ENCODE measurements around the gene PMPCA.

PMPCA gene

DNA sequence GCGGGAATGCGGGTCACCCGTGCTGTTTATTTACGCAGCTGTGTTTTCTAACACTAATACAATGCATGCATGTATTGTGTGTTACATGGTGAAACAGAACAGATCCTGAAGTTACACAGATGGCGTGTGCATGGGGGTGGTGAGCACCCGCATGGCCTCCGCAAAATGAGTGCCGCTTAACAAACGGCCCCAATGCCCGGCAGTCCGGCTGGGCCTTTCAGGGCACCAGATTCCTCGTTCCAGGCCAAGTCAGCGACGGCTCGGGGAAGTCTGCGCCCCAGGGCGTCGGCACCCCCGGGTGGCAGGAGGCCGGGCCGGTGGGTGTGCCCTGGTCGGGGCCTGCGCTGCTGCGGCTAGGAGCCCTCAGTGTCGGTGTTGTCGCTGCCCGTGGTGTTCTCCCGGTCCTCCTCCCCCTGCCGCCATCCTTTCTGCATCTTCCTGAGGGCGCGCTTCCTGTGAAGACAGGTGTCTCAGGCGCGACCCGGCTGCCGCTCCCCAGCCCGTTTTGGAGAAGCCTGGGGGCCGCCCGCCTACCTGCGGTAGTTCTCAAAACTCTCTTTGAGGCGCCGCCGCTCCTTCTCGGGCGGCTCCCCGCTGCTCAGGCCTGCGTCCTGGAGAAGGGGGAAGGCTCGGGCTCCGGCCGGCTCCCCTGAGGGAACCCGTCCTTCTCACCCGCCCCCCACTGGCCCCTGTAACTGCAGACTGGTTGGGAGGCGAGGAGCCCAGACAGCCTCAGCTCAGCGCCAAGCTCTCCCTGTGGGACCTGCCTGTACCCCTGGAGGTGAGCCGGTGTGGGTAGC, 46.3 kb upstream of the PMPCA start:
- TF ChIP-seq, protein P1, sequence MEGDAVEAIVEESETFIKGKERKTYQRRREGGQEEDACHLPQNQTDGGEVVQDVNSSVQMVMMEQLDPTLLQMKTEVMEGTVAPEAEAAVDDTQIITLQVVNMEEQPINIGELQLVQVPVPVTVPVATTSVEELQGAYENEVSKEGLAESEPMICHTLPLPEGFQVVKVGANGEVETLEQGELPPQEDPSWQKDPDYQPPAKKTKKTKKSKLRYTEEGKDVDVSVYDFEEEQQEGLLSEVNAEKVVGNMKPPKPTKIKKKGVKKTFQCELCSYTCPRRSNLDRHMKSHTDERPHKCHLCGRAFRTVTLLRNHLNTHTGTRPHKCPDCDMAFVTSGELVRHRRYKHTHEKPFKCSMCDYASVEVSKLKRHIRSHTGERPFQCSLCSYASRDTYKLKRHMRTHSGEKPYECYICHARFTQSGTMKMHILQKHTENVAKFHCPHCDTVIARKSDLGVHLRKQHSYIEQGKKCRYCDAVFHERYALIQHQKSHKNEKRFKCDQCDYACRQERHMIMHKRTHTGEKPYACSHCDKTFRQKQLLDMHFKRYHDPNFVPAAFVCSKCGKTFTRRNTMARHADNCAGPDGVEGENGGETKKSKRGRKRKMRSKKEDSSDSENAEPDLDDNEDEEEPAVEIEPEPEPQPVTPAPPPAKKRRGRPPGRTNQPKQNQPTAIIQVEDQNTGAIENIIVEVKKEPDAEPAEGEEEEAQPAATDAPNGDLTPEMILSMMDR (conservative IDR thresholded peaks at IDR 0.05): no peak; the same call in 1 of the 2 replicates
- H3K27ac ChIP-seq: peak overlapping the region; percentile 93

DNA sequence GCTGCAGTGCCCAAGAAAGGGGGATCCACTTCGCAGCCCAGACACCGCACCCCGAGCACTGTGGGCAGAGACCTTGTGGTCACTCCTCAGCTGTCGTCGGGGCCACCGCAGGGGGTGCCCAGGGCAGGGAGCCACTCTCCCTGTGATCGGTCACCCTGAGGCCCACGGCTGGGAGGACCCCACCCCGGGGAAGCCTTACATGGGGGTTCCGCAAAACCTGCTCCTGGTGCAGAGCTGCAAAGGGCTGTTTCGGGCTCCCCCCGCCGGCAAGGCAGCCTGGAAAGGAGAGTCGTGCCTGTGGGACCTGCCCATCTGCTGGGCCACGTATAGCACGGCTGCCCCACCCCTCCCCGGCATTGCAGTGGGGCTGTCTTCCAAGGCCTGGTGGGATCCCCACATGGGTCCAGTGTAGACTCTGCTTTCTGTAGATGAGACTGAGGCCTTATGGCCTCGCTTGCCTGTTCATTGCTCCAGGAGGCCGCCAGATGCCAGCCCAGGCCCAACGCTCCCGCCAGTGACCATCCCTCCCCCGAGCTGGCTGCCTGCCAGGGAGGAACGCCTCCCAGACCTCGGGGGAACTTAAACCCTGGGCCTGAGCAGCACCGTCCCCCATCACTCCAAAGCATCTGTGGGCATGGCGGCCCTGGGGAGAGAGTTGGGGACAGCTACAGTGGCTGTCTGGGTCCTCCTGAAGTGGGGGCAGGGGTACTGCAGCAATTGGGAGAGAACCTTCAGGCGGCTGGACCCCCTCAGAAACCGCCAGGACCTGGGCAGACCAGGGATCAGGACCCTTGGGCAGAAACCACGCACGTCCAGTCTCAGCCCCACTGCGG, 45.3 kb upstream of the PMPCA start:
- TF ChIP-seq, protein P1 (conservative IDR thresholded peaks at IDR 0.05): no peak
- H3K27ac ChIP-seq: no peak overlapping the region

DNA sequence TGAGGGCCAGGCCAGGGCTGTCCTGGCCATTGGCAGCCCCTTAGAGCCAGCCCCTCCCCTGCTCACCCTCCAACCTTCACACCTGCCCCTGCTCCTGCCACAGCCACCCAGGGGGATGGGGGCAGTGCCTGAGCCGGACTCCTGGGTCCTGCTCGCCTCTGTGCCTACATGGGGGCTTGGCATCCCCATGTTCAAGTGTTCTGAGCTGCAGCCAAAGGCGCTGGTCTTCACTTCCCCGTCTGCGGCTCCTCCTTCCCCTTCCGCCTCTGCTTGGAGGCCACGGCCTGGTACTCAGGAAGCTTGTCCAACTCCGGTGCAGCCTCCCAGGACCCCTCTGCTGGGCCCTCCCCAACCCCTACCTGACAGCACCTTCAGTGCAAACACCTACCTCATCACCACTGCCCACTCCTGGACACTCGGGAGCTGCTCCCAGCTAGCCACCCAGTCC, 44.7 kb upstream of the PMPCA start:
- H3K27ac ChIP-seq: no peak overlapping the region
- TF ChIP-seq, protein P1 (conservative IDR thresholded peaks at IDR 0.05): no peak

DNA sequence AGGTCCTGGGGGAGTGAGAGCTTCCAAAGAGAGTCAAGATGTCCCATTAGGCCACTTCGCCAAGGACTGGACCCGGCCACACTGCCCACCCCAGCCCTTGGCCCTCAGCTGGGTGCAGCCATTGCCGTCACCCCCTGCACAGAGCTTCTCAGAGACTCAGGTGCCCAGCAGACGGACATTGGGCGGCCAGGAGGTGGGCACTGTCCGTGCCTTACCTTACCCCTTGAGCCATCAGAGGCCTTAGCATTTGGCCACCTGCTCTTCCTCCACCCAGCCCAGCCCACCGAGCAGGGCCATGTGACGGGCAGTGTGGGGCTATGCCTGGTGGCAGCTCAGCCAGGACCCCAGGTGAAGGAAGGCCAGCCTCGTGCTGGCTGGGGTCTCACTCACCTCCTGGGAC, 43.6 kb upstream of the PMPCA start:
- H3K27ac ChIP-seq: no peak overlapping the region
- TF ChIP-seq, protein P1 (conservative IDR thresholded peaks at IDR 0.05): no peak

DNA sequence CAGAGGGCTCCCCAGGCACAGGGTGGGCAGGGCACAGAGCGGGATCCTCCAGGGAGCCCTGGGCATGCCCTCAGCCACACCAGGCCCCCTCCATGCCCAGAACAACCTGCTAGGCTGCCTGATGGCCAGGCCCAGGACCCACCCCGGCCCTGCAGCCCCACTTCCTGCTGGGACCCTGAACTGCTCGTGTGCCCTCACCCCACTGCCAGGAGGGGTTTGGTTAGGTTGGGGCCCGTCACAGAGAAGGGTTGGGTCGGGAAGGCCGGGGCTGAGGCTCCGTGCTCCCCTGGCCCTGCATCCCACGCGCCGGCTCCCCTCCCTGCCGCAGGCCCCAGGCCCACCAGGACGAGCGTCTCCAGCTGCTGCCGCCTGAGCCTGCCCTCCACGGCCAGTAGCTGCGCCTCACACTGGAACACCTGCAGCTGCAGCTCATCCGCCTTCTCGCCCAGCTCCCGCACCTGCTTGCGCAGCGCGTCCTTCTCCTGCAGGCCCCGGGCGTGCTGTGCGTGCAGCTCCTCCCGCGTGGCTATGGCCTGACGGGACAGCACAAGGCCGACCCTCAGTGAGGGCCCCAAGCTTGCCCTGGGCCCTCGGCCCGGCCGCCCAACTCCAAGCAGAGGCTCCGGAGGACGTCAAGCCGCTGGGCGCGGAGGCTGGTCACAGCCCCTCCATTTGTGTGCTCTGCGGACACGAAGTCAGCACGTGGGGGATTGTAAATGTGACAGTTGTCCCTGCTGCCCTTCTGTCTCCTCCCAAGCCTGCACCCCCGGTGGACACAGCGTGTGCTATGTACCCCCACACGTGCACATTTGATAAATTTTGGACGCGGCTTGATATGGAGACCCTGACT, 42.9 kb upstream of the PMPCA start:
- TF ChIP-seq, protein P1 (conservative IDR thresholded peaks at IDR 0.05): no peak
- no peak overlapping the region for H3K27ac ChIP-seq

DNA sequence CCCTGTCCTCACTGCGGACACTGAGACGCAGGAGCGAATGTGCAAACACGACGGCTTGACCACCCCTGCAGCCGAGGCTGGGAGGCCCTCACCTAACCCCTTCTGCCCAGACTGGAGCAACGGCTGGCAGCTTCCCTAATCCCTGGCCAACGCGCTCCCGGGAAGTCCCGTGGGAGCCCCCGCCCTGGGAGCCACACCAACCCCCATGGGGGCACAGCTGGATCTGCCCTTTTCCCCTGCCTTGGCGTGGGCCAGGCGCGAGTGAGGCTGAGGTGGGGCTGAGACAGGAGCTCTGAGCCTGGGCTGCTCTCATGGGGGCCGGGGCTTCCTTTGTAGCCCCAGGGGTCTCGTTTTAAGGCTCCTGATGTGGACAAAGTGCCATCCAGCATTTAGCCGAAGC, 42.3 kb upstream of the PMPCA start:
- no peak overlapping the region for H3K27ac ChIP-seq
- TF ChIP-seq, protein P1 (conservative IDR thresholded peaks at IDR 0.05): no peak

Data from VCaP (cell line).